Measurements from ENCODE around the gene MLST8. TPM values are rescaled to one million over a fixed set of nuclear protein-coding genes. Genes with fewer than 3 reads are reported as not detected.

Gene MLST8
- total RNA-seq, 2 donors from 2014 or later, result 32.4 to 59.0 TPM

- no peak for ATAC-seq
- Histone ChIP-seq H3K27me3 (no peaks in the 10 kb centered on the region), H3K4me3 (no peak overlapping the region), H3K36me3 (replicated peaks in 1 of 2; ENCODE audit: insufficient read depth in 1 of 2, low read depth in 2 of 2) (peaks cover 17 to 32% of the 10 kb centered on the region in 2 donors), H3K27ac (peak overlapping the region in 1 of 4 donors; percentile 36), H3K9me3 (no peaks in the 10 kb centered on the region), H3K4me1 (peaks cover 13% of the 10 kb centered on the region)
- TF ChIP-seq POLR2A (IDR thresholded peaks at IDR 0.05), result no peak
- TF ChIP-seq CTCF (IDR thresholded peaks at IDR 0.05), result no peak
- 91 to 93% methylated on average over 9 to 28 of the region's 29 CpGs for WGBS, 2 donors
- intact Hi-C loops (cut with DNase I), result no loop called here
- peak in 1 of 4 donors; percentile 14 for DNase-seq
Measured at GRCh38 chr16:2231016-2231931, 26.0 kb downstream of the MLST8 start.

- WGBS, 2 donors, result 84 to 87% methylated on average over 12 to 38 of the region's 41 CpGs
- no peak for DNase-seq
- Histone ChIP-seq H3K4me1 (peaks cover 16% of the 10 kb centered on the region), H3K27ac (no peak overlapping the region), H3K4me3 (no peak overlapping the region), H3K9me3 (no peaks in the 10 kb centered on the region), H3K36me3 (replicated peaks in 1 of 2; ENCODE audit: insufficient read depth in 1 of 2, low read depth in 2 of 2) (peaks cover 17 to 32% of the 10 kb centered on the region in 2 donors), H3K27me3 (peaks cover 0 to 5% of the 10 kb centered on the region in 2 donors)
- TF ChIP-seq CTCF (IDR thresholded peaks at IDR 0.05) (no peak), POLR2A (IDR thresholded peaks at IDR 0.05) (no peak)
- no peak for ATAC-seq
- intact Hi-C loops (cut with DNase I), result no loop called here
Measured at GRCh38 chr16:2232094-2232990, 27.1 kb downstream of the MLST8 start.

- 92% methylated on average over 23 of the region's 28 CpGs; no CpG with 5 or more reads in 1 of the 2 donors for WGBS, 2 donors
- Histone ChIP-seq H3K27me3 (peaks cover 0 to 5% of the 10 kb centered on the region in 2 donors), H3K4me3 (no peak overlapping the region), H3K9me3 (no peaks in the 10 kb centered on the region), H3K27ac (no peak overlapping the region), H3K36me3 (replicated peaks in 1 of 2; ENCODE audit: insufficient read depth in 1 of 2, low read depth in 2 of 2) (peaks cover 17 to 32% of the 10 kb centered on the region in 2 donors), H3K4me1 (peaks cover 23% of the 10 kb centered on the region)
- DNase-seq, result no peak
- TF ChIP-seq POLR2A (IDR thresholded peaks at IDR 0.05) (no peak), CTCF (IDR thresholded peaks at IDR 0.05) (no peak)
- no peak for ATAC-seq
- intact Hi-C loops (cut with DNase I), result no loop called here
Measured at GRCh38 chr16:2233046-2233775, 28.0 kb downstream of the MLST8 start.

GRCh38 chr16:2233872-2234812 lies 28.9 kb downstream of the MLST8 start:
- DNase-seq, result no peak
- Histone ChIP-seq H3K36me3 (replicated peaks in 1 of 2; ENCODE audit: insufficient read depth in 1 of 2, low read depth in 2 of 2) (peaks cover 13 to 30% of the 10 kb centered on the region in 2 donors), H3K9me3 (no peaks in the 10 kb centered on the region), H3K4me1 (peaks cover 23% of the 10 kb centered on the region), H3K27me3 (peaks cover 0 to 5% of the 10 kb centered on the region in 2 donors), H3K27ac (no peak overlapping the region), H3K4me3 (no peak overlapping the region)
- TF ChIP-seq POLR2A (IDR thresholded peaks at IDR 0.05), result no peak
- no peak for TF ChIP-seq CTCF (IDR thresholded peaks at IDR 0.05)
- ATAC-seq, result no peak
- 87 to 99% methylated on average over 14 to 30 of the region's 51 CpGs for WGBS, 2 donors
- intact Hi-C loops (cut with DNase I), result no loop called here

Measured in body of pancreas (tissue), 4 donors.